Activated CD4-positive, alpha-beta memory T cell treated with anti-CD3 and anti-CD28 coated beads, Interleukin-2, amount 10 ng/mL, durations not matched to agents 7 days and 5 days (primary cell): Measurements from ENCODE around the gene SPATA46. TPM values are rescaled to one million over a fixed set of nuclear protein-coding genes. Genes with fewer than 3 reads are reported as not detected.
"Not testable (repeated sequence)": the region's sequence is repeated elsewhere in the genome, so short reads cannot be mapped to it uniquely, and the experiment has no call there.

Experiments
- CTCF ChIA-PET: fragments of 350-600 bp; sonication (Branson Sonifier 250); formaldehyde crosslinking; loops from one replicate; lab custom pipeline; 2021; ENCODE audit warnings: antibody characterized with exemption, inconsistent platforms; lab: Charles Lee
- POLR2A ChIA-PET: fragments of 350-600 bp; sonication (Branson Sonifier 250); formaldehyde crosslinking; loops from one replicate; lab custom pipeline; 2021; ENCODE audit warnings: antibody characterized with exemption; lab: Charles Lee
- DNase-seq: peaks from one replicate; pipeline ENCODE4 v3.0.0-alpha.2; 2020
- H3K27ac Mint-ChIP-seq: one replicate; pipeline ENCODE4 v1.8.0; 2021; ENCODE audit warnings: mild to moderate bottlenecking, mixed read lengths
- H3K27me3 Mint-ChIP-seq: one replicate; pipeline ENCODE4 v1.8.0; 2021; ENCODE audit warnings: mixed read lengths
- H3K36me3 Mint-ChIP-seq: one replicate; pipeline ENCODE4 v1.8.0; 2021; ENCODE audit warnings: low read depth, mixed read lengths
- H3K4me1 Mint-ChIP-seq: one replicate; pipeline ENCODE4 v1.8.0; 2021; ENCODE audit warnings: mixed read lengths
- H3K4me3 Mint-ChIP-seq: one replicate; pipeline ENCODE4 v1.8.0; 2021; ENCODE audit warnings: mild to moderate bottlenecking, mixed read lengths
- H3K9me3 Mint-ChIP-seq: one replicate; pipeline ENCODE4 v1.8.0; 2021; ENCODE audit warnings: mixed read lengths
- total RNA-seq, 2 experiments: library from RNA; stranded (reverse); gene quantifications; one replicate each; pipeline ENCODE4 v1.2.3, GENCODE V29; 2021

Gene SPATA46
- total RNA-seq, 2 experiments from 2014 or later: not detected

DNA sequence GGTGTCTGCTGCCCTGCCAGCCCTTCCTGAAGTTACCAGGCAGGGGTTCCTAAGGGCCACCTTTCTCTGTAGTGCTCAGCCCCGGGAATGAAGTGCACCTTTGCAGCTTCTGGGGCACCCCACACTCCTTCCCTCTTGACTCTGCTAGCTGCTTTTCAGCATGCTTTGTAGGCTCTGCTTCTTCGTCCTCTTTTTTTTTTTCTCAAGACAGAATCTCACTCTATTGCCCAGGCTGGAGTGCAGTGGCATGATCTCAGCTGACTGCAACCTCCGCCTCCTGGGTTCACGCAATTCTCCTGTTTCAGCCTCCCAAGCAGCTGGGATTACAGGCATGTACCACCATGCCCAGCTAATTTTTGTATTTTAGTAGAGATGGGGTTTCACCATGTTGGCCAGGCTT, 24.8 kb downstream of the SPATA46 start:
- H3K4me1 Mint-ChIP-seq, H3K9me3 Mint-ChIP-seq, POLR2A ChIA-PET, DNase-seq, H3K4me3 Mint-ChIP-seq, CTCF ChIA-PET, H3K36me3 Mint-ChIP-seq, H3K27ac Mint-ChIP-seq: not testable (repeated sequence)
- peaks cover 18% of the 10 kb centered on the region for H3K27me3 Mint-ChIP-seq

DNA sequence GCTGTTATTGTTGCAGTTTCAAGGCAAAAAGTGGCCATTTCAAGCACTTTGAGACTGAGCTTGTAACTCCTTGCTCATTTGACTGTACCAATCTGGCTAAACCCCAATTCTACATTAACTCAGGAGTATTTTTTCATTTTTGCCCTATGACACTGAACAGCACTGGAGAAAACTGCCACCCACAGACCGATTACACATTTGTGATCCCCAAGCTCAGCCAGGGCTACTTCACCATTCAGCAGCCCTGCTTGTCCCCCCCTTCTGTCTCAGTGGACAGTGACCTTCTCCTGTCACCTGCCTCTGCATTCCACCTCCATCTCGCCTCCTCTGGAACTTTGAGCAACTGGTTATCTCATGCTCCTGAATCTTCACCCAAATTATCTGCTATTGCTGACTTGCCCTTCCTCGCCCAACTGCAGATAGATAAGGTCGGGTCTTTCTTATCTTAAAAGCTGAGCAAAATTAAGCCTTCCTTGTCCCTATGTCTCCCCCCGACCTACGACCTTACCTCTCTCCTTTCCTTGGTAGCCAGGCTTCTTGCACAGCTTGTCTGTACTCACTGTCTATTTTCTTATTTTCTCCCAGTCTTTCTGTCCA, 25.3 kb downstream of the SPATA46 start:
- Mint-ChIP-seq H3K36me3 (no peaks in the 10 kb centered on the region), H3K27ac (no peak overlapping the region), H3K4me3 (no peak overlapping the region), H3K9me3 (no peaks in the 10 kb centered on the region), H3K27me3 (peaks cover 18% of the 10 kb centered on the region), H3K4me1 (no peaks in the 10 kb centered on the region)
- CTCF ChIA-PET: no interaction called here
- no peak for DNase-seq
- POLR2A ChIA-PET: no interaction called here

DNA sequence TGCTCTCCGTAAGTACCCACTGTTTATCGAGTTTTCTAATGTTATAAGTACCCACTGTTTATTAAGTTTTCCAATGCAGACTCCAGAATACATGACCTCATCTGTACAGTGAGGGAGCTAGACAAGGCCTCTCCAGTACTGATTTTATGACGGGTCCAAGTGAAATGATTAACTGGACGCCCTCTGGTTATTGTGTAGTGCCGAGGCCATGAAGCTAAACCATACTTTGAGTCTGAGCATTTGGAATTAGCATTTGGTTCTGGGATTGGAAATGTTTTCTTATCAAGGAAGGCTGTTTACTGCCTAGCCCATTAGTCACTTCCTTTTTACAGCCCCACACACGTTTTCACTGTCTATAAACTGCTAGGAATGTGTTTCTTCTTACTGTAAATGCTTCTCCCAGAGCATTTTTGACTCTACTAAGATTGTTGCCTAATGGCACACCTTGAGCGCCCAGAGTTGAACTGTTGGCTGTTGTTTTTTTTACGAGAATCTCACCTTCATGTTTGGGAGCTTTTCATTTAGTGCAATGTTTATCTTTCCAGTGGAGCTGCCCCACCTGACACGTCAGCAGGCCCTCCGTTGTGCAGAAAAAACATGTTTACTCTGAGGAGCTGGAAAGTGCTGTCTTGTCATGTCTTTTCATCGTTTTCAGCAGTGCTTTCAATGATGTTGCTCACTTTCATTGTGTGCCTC, 26.9 kb downstream of the SPATA46 start:
- no peaks in the 10 kb centered on the region for H3K9me3 Mint-ChIP-seq
- DNase-seq: no peak
- H3K27me3 Mint-ChIP-seq: peaks cover 18% of the 10 kb centered on the region
- no peak overlapping the region for H3K4me3 Mint-ChIP-seq
- ChIA-PET POLR2A (no interaction called here), CTCF (no interaction called here)
- no peak overlapping the region for H3K27ac Mint-ChIP-seq
- no peaks in the 10 kb centered on the region for H3K36me3 Mint-ChIP-seq
- no peaks in the 10 kb centered on the region for H3K4me1 Mint-ChIP-seq

DNA sequence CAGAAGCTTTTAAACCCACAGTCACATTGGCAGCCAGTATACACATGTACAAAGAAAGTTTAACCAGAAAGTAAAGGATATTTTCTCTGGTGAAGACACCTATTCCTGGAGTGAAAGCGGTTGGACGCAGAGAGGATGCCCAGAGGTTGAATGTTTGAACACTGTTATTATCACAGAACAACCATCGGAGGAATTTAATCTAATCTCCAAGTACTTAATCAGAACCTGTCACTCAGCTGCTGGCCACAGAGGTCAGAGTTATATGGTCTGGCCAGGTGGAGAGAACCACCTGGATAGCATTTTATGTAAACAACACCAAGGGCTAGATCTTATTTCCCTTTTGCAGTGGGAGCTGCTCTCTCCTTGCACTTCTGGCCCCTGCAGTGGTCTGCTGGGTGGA, 29.4 kb downstream of the SPATA46 start:
- no peaks in the 10 kb centered on the region for H3K4me1 Mint-ChIP-seq
- ChIA-PET POLR2A (no interaction called here), CTCF (no interaction called here)
- H3K4me3 Mint-ChIP-seq: no peak overlapping the region
- H3K27ac Mint-ChIP-seq: no peak overlapping the region
- no peaks in the 10 kb centered on the region for H3K36me3 Mint-ChIP-seq
- H3K27me3 Mint-ChIP-seq: peaks cover 9% of the 10 kb centered on the region
- DNase-seq: no peak
- no peaks in the 10 kb centered on the region for H3K9me3 Mint-ChIP-seq

DNA sequence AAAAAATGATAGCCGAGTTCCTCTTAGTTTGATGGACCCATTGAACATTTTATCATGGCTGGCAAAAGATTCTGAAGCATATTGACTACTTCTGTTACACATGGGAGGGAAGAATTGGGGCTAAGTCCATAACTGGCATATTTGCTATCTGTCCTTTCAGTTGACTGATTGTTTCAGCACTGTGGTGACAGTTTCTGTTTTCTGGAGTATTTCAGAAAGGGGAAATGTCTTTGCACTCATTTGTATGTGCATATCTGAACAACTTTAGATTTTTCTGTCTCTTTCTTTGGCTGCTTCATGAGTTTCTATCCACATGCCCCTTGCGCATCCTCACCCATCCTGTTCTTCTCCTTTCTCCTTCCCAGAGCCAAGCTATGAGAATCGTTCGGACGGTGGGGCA, 33.2 kb downstream of the SPATA46 start:
- peaks cover 8% of the 10 kb centered on the region for H3K27me3 Mint-ChIP-seq
- no peak overlapping the region for H3K27ac Mint-ChIP-seq
- H3K4me1 Mint-ChIP-seq: no peaks in the 10 kb centered on the region
- no peak for DNase-seq
- no peaks in the 10 kb centered on the region for H3K36me3 Mint-ChIP-seq
- H3K9me3 Mint-ChIP-seq: no peaks in the 10 kb centered on the region
- POLR2A ChIA-PET: no interaction called here
- no peak overlapping the region for H3K4me3 Mint-ChIP-seq
- CTCF ChIA-PET: no interaction called here

DNA sequence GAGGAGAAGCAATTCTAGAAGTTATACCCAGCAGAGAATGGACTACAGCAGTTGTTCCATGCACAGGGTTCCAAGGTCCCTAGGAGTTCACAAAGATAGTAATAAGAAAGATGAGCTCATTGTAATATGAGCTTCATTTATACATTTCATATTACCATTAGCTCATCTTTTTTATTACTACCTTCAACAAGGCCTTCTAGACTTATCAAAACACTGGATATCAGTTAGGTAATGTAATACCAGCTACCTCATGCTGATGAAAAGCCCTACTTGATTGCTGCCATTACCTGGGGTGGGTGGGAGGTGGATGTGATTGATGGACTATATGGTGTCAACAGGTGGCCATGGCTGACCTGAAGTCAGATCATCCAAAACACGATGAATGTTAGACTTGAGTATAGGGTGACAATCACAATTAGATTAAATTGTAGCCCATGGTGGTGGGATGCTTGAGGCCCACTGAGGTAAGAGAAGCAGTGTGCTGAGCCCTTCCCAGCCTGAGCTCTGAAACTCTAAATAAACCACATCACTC, 34.1 kb downstream of the SPATA46 start:
- CTCF ChIA-PET: no interaction called here

DNA sequence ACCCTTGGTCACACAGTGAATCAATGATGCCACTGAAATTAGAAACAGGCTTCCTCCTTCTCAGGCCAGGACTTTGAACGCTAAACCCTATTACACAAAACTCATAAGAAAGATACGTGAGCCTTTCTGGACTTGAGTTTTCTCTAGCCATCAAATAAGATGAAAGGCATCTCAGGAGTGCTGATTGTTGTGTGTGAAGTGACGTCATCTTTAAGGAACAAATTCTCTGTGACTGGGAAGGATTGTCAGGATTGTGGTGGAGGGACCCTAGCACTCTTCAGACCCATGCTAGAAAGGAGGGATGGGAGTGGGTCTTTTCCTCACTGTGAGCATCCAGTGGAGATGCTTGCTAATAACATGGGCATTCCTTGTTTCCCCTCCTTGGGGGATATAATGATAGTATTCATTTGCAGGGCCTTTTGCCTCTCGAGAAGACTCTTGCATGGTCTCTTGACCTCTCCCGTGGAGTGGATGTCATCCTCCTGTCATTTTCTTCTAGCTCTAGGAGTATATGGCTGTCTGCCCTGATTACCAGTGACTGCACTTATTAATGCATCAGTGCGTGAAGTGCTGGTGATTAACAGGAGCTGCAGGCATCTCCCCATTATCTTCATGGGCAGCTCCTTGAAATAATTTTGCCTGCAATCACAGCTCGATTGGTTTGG, 39.9 kb downstream of the SPATA46 start:
- H3K36me3 Mint-ChIP-seq: no peaks in the 10 kb centered on the region
- H3K4me3 Mint-ChIP-seq: no peak overlapping the region
- no peak overlapping the region for H3K27ac Mint-ChIP-seq
- POLR2A ChIA-PET: no interaction called here
- no peaks in the 10 kb centered on the region for H3K9me3 Mint-ChIP-seq
- no peaks in the 10 kb centered on the region for H3K4me1 Mint-ChIP-seq
- peaks cover 12% of the 10 kb centered on the region for H3K27me3 Mint-ChIP-seq
- DNase-seq: no peak
- CTCF ChIA-PET: no interaction called here

More for the DNA sequence above, 34.1 kb downstream of the SPATA46 start:
- no peak for DNase-seq
- no peaks in the 10 kb centered on the region for H3K9me3 Mint-ChIP-seq
- POLR2A ChIA-PET: no interaction called here
- peaks cover 9% of the 10 kb centered on the region for H3K27me3 Mint-ChIP-seq
- H3K27ac Mint-ChIP-seq: no peak overlapping the region
- no peak overlapping the region for H3K4me3 Mint-ChIP-seq
- H3K36me3 Mint-ChIP-seq: no peaks in the 10 kb centered on the region
- no peaks in the 10 kb centered on the region for H3K4me1 Mint-ChIP-seq

DNA sequence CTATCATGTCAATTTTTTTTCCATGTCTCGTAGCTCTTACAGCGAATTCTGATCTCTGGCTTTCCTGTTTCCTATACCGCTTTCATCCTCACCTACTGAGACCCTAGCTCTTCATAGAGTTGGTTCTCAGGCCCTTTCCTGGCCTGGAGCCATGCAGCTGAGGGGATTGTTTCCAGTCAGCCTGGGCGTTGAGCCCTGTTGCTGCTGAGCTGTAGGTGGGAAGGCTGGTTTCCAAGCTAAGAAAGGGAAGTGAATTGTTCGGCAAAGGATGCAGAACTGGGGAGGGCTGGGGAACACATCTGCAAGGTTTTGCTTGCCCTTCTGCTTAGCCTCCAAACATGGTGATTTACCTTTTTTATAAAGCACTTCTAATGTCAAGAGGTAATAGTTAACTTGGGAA, 41.5 kb downstream of the SPATA46 start:
- CTCF ChIA-PET: no interaction called here
- DNase-seq: no peak
- POLR2A ChIA-PET: no interaction called here
- no peak overlapping the region for H3K4me3 Mint-ChIP-seq
- no peaks in the 10 kb centered on the region for H3K36me3 Mint-ChIP-seq
- H3K4me1 Mint-ChIP-seq: no peaks in the 10 kb centered on the region
- H3K27ac Mint-ChIP-seq: no peak overlapping the region
- peaks cover 10% of the 10 kb centered on the region for H3K27me3 Mint-ChIP-seq
- H3K9me3 Mint-ChIP-seq: no peaks in the 10 kb centered on the region

DNA sequence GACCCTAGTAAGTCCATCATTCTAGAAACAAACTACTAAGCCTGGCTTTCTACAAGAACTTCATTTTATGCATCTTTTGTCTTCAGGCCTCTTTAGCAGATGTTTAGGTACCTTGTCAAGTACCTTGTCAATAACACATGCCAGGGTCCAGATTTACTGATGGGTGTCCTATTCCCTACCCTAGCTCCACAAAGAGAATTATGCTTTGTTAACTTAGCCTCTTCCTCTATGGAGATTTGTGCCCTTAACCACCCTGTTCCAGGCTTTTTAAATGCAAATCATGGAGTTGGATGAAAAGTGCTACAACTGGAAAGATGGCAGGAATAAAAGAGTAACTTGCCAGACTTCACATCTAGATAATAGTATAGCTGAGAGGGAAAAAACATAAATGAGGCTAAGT, 42.7 kb downstream of the SPATA46 start:
- ChIA-PET POLR2A (no interaction called here), CTCF (no interaction called here)
- H3K4me1 Mint-ChIP-seq: no peaks in the 10 kb centered on the region
- no peak for DNase-seq
- H3K36me3 Mint-ChIP-seq: no peaks in the 10 kb centered on the region
- no peak overlapping the region for H3K27ac Mint-ChIP-seq
- H3K27me3 Mint-ChIP-seq: peaks cover 9% of the 10 kb centered on the region
- H3K4me3 Mint-ChIP-seq: no peak overlapping the region
- H3K9me3 Mint-ChIP-seq: no peaks in the 10 kb centered on the region

DNA sequence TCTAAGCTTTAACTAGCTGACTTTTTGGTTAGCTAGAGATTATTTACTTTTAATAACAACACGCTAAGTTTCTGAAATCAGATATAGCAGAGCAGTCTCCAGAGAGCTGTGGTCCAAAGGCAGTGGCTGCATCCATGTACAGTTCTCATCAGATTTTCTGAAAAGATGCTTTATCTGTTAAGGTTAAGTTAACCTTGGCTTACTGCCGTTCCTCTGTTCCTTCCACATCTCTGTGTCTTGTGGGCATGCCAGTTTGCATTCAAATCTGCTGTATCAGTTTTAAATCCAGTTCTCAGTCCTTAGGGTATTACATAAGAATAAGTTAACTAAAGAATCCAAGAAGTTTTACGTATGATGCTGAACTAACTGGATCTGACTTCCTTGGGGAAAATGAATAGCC, 46.8 kb downstream of the SPATA46 start:
- H3K27me3 Mint-ChIP-seq: peaks cover 15% of the 10 kb centered on the region
- H3K9me3 Mint-ChIP-seq: no peaks in the 10 kb centered on the region
- CTCF ChIA-PET: no interaction called here
- no peak for DNase-seq
- POLR2A ChIA-PET: no interaction called here
- no peak overlapping the region for H3K27ac Mint-ChIP-seq
- no peaks in the 10 kb centered on the region for H3K36me3 Mint-ChIP-seq
- H3K4me3 Mint-ChIP-seq: no peak overlapping the region
- H3K4me1 Mint-ChIP-seq: no peaks in the 10 kb centered on the region

DNA sequence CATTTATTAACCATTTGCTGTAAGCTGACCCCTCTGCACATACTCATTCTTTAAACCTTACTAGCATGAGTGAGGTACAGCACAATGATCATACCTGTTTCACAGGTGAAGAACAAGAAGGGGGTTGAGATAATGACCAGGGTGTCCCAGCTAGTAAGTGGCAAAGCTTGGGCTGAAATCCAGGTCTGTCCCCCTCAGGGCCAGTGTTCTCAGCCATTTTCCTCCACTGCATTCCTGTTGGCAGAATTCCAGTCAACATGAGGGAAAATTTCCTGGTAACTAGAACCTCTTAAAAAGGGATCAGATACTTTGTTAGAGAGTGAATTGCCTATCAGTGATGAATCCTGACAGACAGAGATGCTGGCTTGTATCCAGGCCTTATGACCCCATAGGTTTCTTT, 48.1 kb downstream of the SPATA46 start:
- CTCF ChIA-PET: no interaction called here
- Mint-ChIP-seq H3K36me3 (no peaks in the 10 kb centered on the region), H3K4me1 (no peaks in the 10 kb centered on the region), H3K27ac (no peak overlapping the region), H3K27me3 (peaks cover 12% of the 10 kb centered on the region), H3K9me3 (no peaks in the 10 kb centered on the region), H3K4me3 (no peak overlapping the region)
- no peak for DNase-seq
- POLR2A ChIA-PET: no interaction called here

DNA sequence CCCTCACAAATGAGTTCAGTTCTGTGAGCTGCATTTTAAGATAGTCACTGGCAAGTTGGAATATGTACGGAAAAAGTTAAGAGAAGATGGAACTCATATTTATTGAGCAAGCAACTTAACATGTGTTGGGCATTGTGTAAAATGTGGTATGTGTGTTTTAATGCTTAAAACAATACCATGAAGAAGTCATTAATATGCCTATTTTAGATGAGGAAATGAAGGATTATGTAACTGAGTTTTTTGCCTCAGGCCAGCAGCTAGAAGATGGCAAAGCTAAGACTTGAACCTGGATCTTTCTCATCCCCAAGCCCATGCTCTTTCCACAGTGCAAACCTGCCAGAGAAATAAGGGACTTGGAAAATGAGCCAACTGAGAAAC, 48.9 kb downstream of the SPATA46 start:
- Mint-ChIP-seq H3K9me3 (no peaks in the 10 kb centered on the region), H3K36me3 (no peaks in the 10 kb centered on the region), H3K27ac (no peak overlapping the region), H3K4me3 (no peak overlapping the region), H3K27me3 (peaks cover 12% of the 10 kb centered on the region), H3K4me1 (no peaks in the 10 kb centered on the region)
- DNase-seq: no peak
- ChIA-PET CTCF (no interaction called here), POLR2A (no interaction called here)

DNA sequence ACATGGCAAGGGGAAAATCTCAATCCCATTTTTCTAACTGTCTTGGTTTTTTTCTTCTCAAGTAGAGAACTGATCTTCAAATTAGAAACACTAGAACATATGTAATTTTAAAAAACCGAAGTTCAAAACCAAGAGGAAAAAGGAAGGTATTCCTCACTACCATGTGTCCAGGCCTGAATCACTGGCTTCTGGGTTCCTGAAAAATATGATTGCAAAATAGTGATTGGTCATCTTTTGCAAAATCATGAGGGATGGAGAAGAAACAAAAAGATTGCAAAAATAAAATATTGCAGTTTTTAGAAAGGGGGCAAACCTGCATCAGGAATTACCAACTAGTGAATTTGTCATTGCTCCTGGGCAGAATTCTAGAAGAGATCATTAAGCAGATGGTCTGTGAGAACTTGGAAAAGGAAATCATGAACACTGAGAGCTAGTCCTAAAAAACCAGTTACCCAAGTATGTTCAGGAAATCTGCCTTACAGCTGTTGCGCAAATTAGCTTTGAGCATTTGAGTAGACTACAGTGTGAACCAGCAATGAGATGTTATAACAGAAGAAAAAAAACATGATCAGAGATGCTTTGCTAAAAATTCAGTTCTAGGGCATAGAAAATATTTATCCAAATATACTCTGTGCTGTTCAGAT, 49.4 kb downstream of the SPATA46 start:
- Mint-ChIP-seq H3K27ac (no peak overlapping the region), H3K36me3 (no peaks in the 10 kb centered on the region), H3K4me1 (no peaks in the 10 kb centered on the region), H3K9me3 (no peaks in the 10 kb centered on the region), H3K4me3 (no peak overlapping the region), H3K27me3 (peaks cover 14% of the 10 kb centered on the region)
- no peak for DNase-seq
- CTCF ChIA-PET: no interaction called here
- POLR2A ChIA-PET: no interaction called here
